Measurements from ENCODE around the gene GEMIN8. TPM values are rescaled to one million over a fixed set of nuclear protein-coding genes. Genes with fewer than 3 reads are reported as not detected.
A peak's percentile ranks its signal among the peaks of the same experiment; 100 is the strongest.

The GEMIN8 gene
- polyA plus RNA-seq, 2 of the 4 experiments (the other 2 are of a cell fraction): 13.9 to 21.8 TPM

DNA sequence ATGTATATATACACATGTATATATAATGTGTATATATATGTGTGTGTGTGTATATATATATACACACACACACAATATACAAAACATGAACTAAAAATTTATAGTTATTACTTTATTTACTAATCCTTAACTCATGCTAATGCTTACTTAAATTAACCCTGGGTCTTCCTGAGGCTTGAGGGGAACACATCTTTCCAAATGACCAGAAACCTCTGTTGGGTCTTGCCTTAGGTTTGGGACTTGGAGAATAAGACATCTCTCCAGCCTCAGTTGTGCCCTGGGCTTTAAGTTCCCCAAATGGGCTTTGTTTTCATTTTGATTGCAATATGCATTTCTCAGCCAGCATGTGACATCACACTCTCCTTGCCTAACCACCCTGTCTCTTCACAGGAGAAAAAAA lies 7.7 kb downstream of the GEMIN8 start:
- Histone ChIP-seq H3K9me3 (no peaks in the 10 kb centered on the region), H3K4me1 (peaks cover 2% of the 10 kb centered on the region; the same call in 2 of the 3 replicates), H3K4me2 (no peak overlapping the region), H3K27ac (no peak overlapping the region), H3K4me3 (no peak overlapping the region)
- ChIA-PET CTCF (interaction anchor here (0.7 kb wide), 1 partner anchor 907 kb away, joined by 3 read pairs; no protein-coding TSS in a partner anchor), POLR2A (no interaction called here)
- ATAC-seq: no peak
- no peak for DNase-seq (ENCODE audit: low read depth in 1 of 2, low spot score in 1 of 2)
- TF ChIP-seq, protein P1, sequence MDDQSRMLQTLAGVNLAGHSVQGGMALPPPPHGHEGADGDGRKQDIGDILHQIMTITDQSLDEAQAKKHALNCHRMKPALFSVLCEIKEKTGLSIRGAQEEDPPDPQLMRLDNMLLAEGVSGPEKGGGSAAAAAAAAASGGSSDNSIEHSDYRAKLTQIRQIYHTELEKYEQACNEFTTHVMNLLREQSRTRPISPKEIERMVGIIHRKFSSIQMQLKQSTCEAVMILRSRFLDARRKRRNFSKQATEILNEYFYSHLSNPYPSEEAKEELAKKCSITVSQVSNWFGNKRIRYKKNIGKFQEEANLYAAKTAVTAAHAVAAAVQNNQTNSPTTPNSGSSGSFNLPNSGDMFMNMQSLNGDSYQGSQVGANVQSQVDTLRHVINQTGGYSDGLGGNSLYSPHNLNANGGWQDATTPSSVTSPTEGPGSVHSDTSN (IDR thresholded peaks at IDR 0.05): no peak
- TF ChIP-seq RNF2 (IDR thresholded peaks at IDR 0.05; ENCODE audit: borderline replicate concordance, low read depth) (no peak), MAFK (IDR thresholded peaks at IDR 0.05; ENCODE audit: partially characterized antibody) (no peak), CBX8 (IDR thresholded peaks at IDR 0.05) (no peak), PHF8 (IDR thresholded peaks at IDR 0.05; ENCODE audit: borderline replicate concordance, low read depth) (no peak), SMC3 (IDR thresholded peaks at IDR 0.05) (no peak), CBX2 (IDR thresholded peaks at IDR 0.05; ENCODE audit: borderline replicate concordance, low read depth) (no peak), HOXA7 (CRISPR knock-in tag; IDR thresholded peaks at IDR 0.05) (no peak), EHF (CRISPR knock-in tag; IDR thresholded peaks at IDR 0.05) (no peak), MAZ (IDR thresholded peaks at IDR 0.05; ENCODE audit: borderline replicate concordance, low read depth, low read length) (no peak), CEBPB (IDR thresholded peaks at IDR 0.05) (no peak)
- FAIRE-seq: no peak

DNA sequence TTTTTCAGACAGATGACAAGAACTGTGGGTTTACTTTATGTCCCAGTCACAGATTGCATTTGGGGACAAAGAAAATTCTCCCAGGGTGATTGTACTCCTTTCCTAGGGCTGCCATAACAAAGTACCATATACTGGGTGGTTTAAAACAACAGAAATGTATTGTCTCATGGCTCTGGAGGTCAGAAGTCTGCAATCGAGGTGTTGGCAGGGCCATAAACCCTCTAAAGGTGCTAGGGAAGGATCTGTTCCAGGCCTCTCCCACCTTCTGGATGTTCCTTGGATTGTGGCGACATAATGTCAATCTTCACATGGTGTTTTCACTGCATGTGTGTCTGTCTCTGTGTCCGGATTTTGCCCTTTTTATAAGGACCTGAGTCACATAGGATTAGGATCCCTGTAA lies 12.3 kb downstream of the GEMIN8 start:
- no peaks in the 10 kb centered on the region for H3K9me3 ChIP-seq
- H3K27ac ChIP-seq: no peak overlapping the region
- peak; percentile 82 for FAIRE-seq
- no peak for DNase-seq (ENCODE audit: low read depth in 1 of 2, low spot score in 1 of 2)
- H3K4me2 ChIP-seq: no peak overlapping the region
- H3K4me3 ChIP-seq: no peak overlapping the region
- H3K4me1 ChIP-seq: no peaks in the 10 kb centered on the region
- TF ChIP-seq EHMT2 (IDR thresholded peaks at IDR 0.05; ENCODE audit: low read depth): no peak
- no peak for TF ChIP-seq RARB (CRISPR knock-in tag; IDR thresholded peaks at IDR 0.05)
- no peak for TF ChIP-seq CBX2 (IDR thresholded peaks at IDR 0.05; ENCODE audit: borderline replicate concordance, low read depth)
- no peak for TF ChIP-seq EP300 (IDR thresholded peaks at IDR 0.05)
- TF ChIP-seq, protein P2, sequence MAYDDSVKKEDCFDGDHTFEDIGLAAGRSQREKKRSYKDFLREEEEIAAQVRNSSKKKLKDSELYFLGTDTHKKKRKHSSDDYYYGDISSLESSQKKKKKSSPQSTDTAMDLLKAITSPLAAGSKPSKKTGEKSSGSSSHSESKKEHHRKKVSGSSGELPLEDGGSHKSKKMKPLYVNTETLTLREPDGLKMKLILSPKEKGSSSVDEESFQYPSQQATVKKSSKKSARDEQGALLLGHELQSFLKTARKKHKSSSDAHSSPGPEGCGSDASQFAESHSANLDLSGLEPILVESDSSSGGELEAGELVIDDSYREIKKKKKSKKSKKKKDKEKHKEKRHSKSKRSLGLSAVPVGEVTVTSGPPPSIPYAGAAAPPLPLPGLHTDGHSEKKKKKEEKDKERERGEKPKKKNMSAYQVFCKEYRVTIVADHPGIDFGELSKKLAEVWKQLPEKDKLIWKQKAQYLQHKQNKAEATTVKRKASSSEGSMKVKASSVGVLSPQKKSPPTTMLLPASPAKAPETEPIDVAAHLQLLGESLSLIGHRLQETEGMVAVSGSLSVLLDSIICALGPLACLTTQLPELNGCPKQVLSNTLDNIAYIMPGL (CRISPR knock-in tag; IDR thresholded peaks at IDR 0.05; ENCODE audit: borderline replicate concordance): no peak
- no peak for TF ChIP-seq HOXB5 (CRISPR knock-in tag; IDR thresholded peaks at IDR 0.05)
- TF ChIP-seq ESRRA (IDR thresholded peaks at IDR 0.05; ENCODE audit: borderline replicate concordance, low read length): no peak
- no peak for TF ChIP-seq GATA3 (IDR thresholded peaks at IDR 0.05; ENCODE audit: borderline replicate concordance)
- TF ChIP-seq KDM5A (IDR thresholded peaks at IDR 0.05): no peak
- no peak for TF ChIP-seq HOXB13 (CRISPR knock-in tag; IDR thresholded peaks at IDR 0.05; ENCODE audit: low read depth)
- TF ChIP-seq, protein P1 (IDR thresholded peaks at IDR 0.05): no peak
- no peak for TF ChIP-seq HOXA7 (CRISPR knock-in tag; IDR thresholded peaks at IDR 0.05)
- TF ChIP-seq ZFP36 (IDR thresholded peaks at IDR 0.05; ENCODE audit: borderline replicate concordance, partially characterized antibody): no peak
- no peak for TF ChIP-seq MAFK (IDR thresholded peaks at IDR 0.05; ENCODE audit: partially characterized antibody)
- TF ChIP-seq, protein P3, sequence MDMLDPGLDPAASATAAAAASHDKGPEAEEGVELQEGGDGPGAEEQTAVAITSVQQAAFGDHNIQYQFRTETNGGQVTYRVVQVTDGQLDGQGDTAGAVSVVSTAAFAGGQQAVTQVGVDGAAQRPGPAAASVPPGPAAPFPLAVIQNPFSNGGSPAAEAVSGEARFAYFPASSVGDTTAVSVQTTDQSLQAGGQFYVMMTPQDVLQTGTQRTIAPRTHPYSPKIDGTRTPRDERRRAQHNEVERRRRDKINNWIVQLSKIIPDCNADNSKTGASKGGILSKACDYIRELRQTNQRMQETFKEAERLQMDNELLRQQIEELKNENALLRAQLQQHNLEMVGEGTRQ (IDR thresholded peaks at IDR 0.05): no peak
- TF ChIP-seq MAZ (IDR thresholded peaks at IDR 0.05; ENCODE audit: borderline replicate concordance, low read depth, low read length): no peak
- ChIA-PET CTCF (no interaction called here), POLR2A (no interaction called here)
- WGBS (ENCODE audit: missing lambda C conversion rate): 73% methylated on average over 3 of the region's 3 CpGs
- ATAC-seq: no peak
